ENCODE measurements around the gene TMCC2.
"Not testable (repeated sequence)": the region's sequence is repeated elsewhere in the genome, so short reads cannot be mapped to it uniquely, and the experiment has no call there.

TMCC2 gene

GRCh38 chr1:205232127-205232820 lies 4.5 kb downstream of the TMCC2 start:
- no peak overlapping the region for H3K27ac ChIP-seq (ENCODE audit: low read length)
- H3K27me3 ChIP-seq (ENCODE audit: low read depth, low read length), result no peaks in the 10 kb centered on the region
- peaks cover 6 to 39% of the 10 kb centered on the region in 2 donors for H3K4me1 ChIP-seq (ENCODE audit: control insufficient read depth in 1 of 2, insufficient read depth in 2 of 2, low read length in 2 of 2)
- H3K9me3 ChIP-seq (ENCODE audit: control insufficient read depth in 1 of 2, low read length in 2 of 2), result no peaks in the 10 kb centered on the region
- no peaks in the 10 kb centered on the region for H3K36me3 ChIP-seq (ENCODE audit: control insufficient read depth in 1 of 2, insufficient read depth in 2 of 2, low read length in 2 of 2)
- H3K4me3 ChIP-seq (ENCODE audit: low read depth in 1 of 2, low read length in 2 of 2), result no peak overlapping the region

- peaks cover 6 to 43% of the 10 kb centered on the region in 2 donors for H3K4me1 ChIP-seq (ENCODE audit: control insufficient read depth in 1 of 2, insufficient read depth in 2 of 2, low read length in 2 of 2)
- H3K27me3 ChIP-seq (ENCODE audit: low read depth, low read length), result no peaks in the 10 kb centered on the region
- no peak overlapping the region for H3K4me3 ChIP-seq (ENCODE audit: low read depth in 1 of 2, low read length in 2 of 2)
- H3K27ac ChIP-seq (ENCODE audit: low read length), result no peak overlapping the region
- no peaks in the 10 kb centered on the region for H3K36me3 ChIP-seq (ENCODE audit: control insufficient read depth in 1 of 2, insufficient read depth in 2 of 2, low read length in 2 of 2)
- no peaks in the 10 kb centered on the region for H3K9me3 ChIP-seq (ENCODE audit: control insufficient read depth in 1 of 2, low read length in 2 of 2)
These were observed 5.2 kb downstream of the TMCC2 start for GRCh38 chr1:205232945-205233397.

- H3K36me3 ChIP-seq (ENCODE audit: control insufficient read depth in 1 of 2, insufficient read depth in 2 of 2, low read length in 2 of 2); H3K27me3 ChIP-seq (ENCODE audit: low read depth, low read length); H3K4me3 ChIP-seq (ENCODE audit: low read depth in 1 of 2, low read length in 2 of 2); H3K27ac ChIP-seq (ENCODE audit: low read length); H3K9me3 ChIP-seq (ENCODE audit: control insufficient read depth in 1 of 2, low read length in 2 of 2): not testable (repeated sequence)
- peaks cover 6 to 42% of the 10 kb centered on the region in 2 donors for H3K4me1 ChIP-seq (ENCODE audit: control insufficient read depth in 1 of 2, insufficient read depth in 2 of 2, low read length in 2 of 2)
These were observed 6.2 kb downstream of the TMCC2 start for GRCh38 chr1:205233986-205234385.

- H3K4me1 ChIP-seq (ENCODE audit: control insufficient read depth in 1 of 2, insufficient read depth in 2 of 2, low read length in 2 of 2), result peaks cover 0 to 39% of the 10 kb centered on the region in 2 donors
- H3K27ac ChIP-seq (ENCODE audit: low read length), result no peak overlapping the region
- H3K27me3 ChIP-seq (ENCODE audit: low read depth, low read length), result no peaks in the 10 kb centered on the region
- no peaks in the 10 kb centered on the region for H3K36me3 ChIP-seq (ENCODE audit: control insufficient read depth in 1 of 2, insufficient read depth in 2 of 2, low read length in 2 of 2)
- no peak overlapping the region for H3K4me3 ChIP-seq (ENCODE audit: low read depth in 1 of 2, low read length in 2 of 2)
- no peaks in the 10 kb centered on the region for H3K9me3 ChIP-seq (ENCODE audit: control insufficient read depth in 1 of 2, low read length in 2 of 2)
These were observed 8.2 kb downstream of the TMCC2 start for GRCh38 chr1:205235951-205236350.

GRCh38 chr1:205236526-205236925 lies 8.8 kb downstream of the TMCC2 start:
- no peak overlapping the region for H3K27ac ChIP-seq (ENCODE audit: low read length)

GRCh38 chr1:205236951-205237475 lies 9.3 kb downstream of the TMCC2 start:
- Histone ChIP-seq H3K4me1 (ENCODE audit: control insufficient read depth in 1 of 2, insufficient read depth in 2 of 2, low read length in 2 of 2) (peaks cover 0 to 39% of the 10 kb centered on the region in 2 donors), H3K27ac (ENCODE audit: low read length) (no peak overlapping the region), H3K27me3 (ENCODE audit: low read depth, low read length) (no peaks in the 10 kb centered on the region), H3K9me3 (ENCODE audit: control insufficient read depth in 1 of 2, low read length in 2 of 2) (no peaks in the 10 kb centered on the region), H3K36me3 (ENCODE audit: control insufficient read depth in 1 of 2, insufficient read depth in 2 of 2, low read length in 2 of 2) (peaks cover 0 to 6% of the 10 kb centered on the region in 2 donors), H3K4me3 (ENCODE audit: low read depth in 1 of 2, low read length in 2 of 2) (no peak overlapping the region)

More at GRCh38 chr1:205236526-205236925, 8.8 kb downstream of the TMCC2 start:
- Histone ChIP-seq H3K36me3 (ENCODE audit: control insufficient read depth in 1 of 2, insufficient read depth in 2 of 2, low read length in 2 of 2) (peaks cover 0 to 1% of the 10 kb centered on the region in 2 donors), H3K27me3 (ENCODE audit: low read depth, low read length) (no peaks in the 10 kb centered on the region), H3K4me3 (ENCODE audit: low read depth in 1 of 2, low read length in 2 of 2) (no peak overlapping the region), H3K4me1 (ENCODE audit: control insufficient read depth in 1 of 2, insufficient read depth in 2 of 2, low read length in 2 of 2) (peaks cover 0 to 39% of the 10 kb centered on the region in 2 donors), H3K9me3 (ENCODE audit: control insufficient read depth in 1 of 2, low read length in 2 of 2) (no peaks in the 10 kb centered on the region)

- Histone ChIP-seq H3K27ac (ENCODE audit: low read length) (no peak overlapping the region), H3K36me3 (ENCODE audit: control insufficient read depth in 1 of 2, insufficient read depth in 2 of 2, low read length in 2 of 2) (peaks cover 0 to 6% of the 10 kb centered on the region in 2 donors)
These were observed 10.1 kb downstream of the TMCC2 start for GRCh38 chr1:205237526-205238484.

GRCh38 chr1:205239078-205239477 lies 11.3 kb downstream of the TMCC2 start:
- Histone ChIP-seq H3K36me3 (ENCODE audit: control insufficient read depth in 1 of 2, insufficient read depth in 2 of 2, low read length in 2 of 2) (peaks cover 0 to 6% of the 10 kb centered on the region in 2 donors), H3K4me1 (ENCODE audit: control insufficient read depth in 1 of 2, insufficient read depth in 2 of 2, low read length in 2 of 2) (peaks cover 0 to 36% of the 10 kb centered on the region in 2 donors), H3K4me3 (ENCODE audit: low read depth in 1 of 2, low read length in 2 of 2) (no peak overlapping the region), H3K27me3 (ENCODE audit: low read depth, low read length) (no peaks in the 10 kb centered on the region), H3K9me3 (ENCODE audit: control insufficient read depth in 1 of 2, low read length in 2 of 2) (no peaks in the 10 kb centered on the region), H3K27ac (ENCODE audit: low read length) (no peak overlapping the region)

More at GRCh38 chr1:205237526-205238484, 10.1 kb downstream of the TMCC2 start:
- Histone ChIP-seq H3K4me1 (ENCODE audit: control insufficient read depth in 1 of 2, insufficient read depth in 2 of 2, low read length in 2 of 2) (peaks cover 0 to 36% of the 10 kb centered on the region in 2 donors), H3K27me3 (ENCODE audit: low read depth, low read length) (no peaks in the 10 kb centered on the region), H3K9me3 (ENCODE audit: control insufficient read depth in 1 of 2, low read length in 2 of 2) (no peaks in the 10 kb centered on the region), H3K4me3 (ENCODE audit: low read depth in 1 of 2, low read length in 2 of 2) (no peak overlapping the region)

- no peak overlapping the region for H3K27ac ChIP-seq (ENCODE audit: low read length)
- no peaks in the 10 kb centered on the region for H3K27me3 ChIP-seq (ENCODE audit: low read depth, low read length)
- peaks cover 0 to 33% of the 10 kb centered on the region in 2 donors for H3K4me1 ChIP-seq (ENCODE audit: control insufficient read depth in 1 of 2, insufficient read depth in 2 of 2, low read length in 2 of 2)
- H3K4me3 ChIP-seq (ENCODE audit: low read depth in 1 of 2, low read length in 2 of 2), result no peak overlapping the region
- H3K36me3 ChIP-seq (ENCODE audit: control insufficient read depth in 1 of 2, insufficient read depth in 2 of 2, low read length in 2 of 2), result peaks cover 0 to 6% of the 10 kb centered on the region in 2 donors
- no peaks in the 10 kb centered on the region for H3K9me3 ChIP-seq (ENCODE audit: control insufficient read depth in 1 of 2, low read length in 2 of 2)
These were observed 12.4 kb downstream of the TMCC2 start for GRCh38 chr1:205240118-205240517.

- H3K9me3 ChIP-seq (ENCODE audit: control insufficient read depth in 1 of 2, low read length in 2 of 2), result no peaks in the 10 kb centered on the region
- no peak overlapping the region for H3K27ac ChIP-seq (ENCODE audit: low read length)
- peaks cover 0 to 29% of the 10 kb centered on the region in 2 donors for H3K4me1 ChIP-seq (ENCODE audit: control insufficient read depth in 1 of 2, insufficient read depth in 2 of 2, low read length in 2 of 2)
- peaks cover 0 to 6% of the 10 kb centered on the region in 2 donors for H3K36me3 ChIP-seq (ENCODE audit: control insufficient read depth in 1 of 2, insufficient read depth in 2 of 2, low read length in 2 of 2)
- no peaks in the 10 kb centered on the region for H3K27me3 ChIP-seq (ENCODE audit: low read depth, low read length)
- H3K4me3 ChIP-seq (ENCODE audit: low read depth in 1 of 2, low read length in 2 of 2), result no peak overlapping the region
These were observed 12.8 kb downstream of the TMCC2 start for GRCh38 chr1:205240569-205240968.
